Neuronal stem cell (in vitro differentiated cells): Measurements from ENCODE around the gene HECTD3.

Experiments
- DNase-seq: peaks from one replicate; pipeline ENCODE4 v3.0.0-alpha.2; 2013; ENCODE audit warnings: low spot score
- H2AFZ ChIP-seq: one replicate; pipeline ENCODE4 v1.6.1; 2013; ENCODE audit warnings: mild to moderate bottlenecking, low read length, inconsistent platforms
- H2AK5ac ChIP-seq: 2 replicates; pipeline ENCODE4 v1.6.1; 2013; ENCODE audit warnings: low read depth, mild to moderate bottlenecking, inconsistent platforms, low read length, moderate library complexity, mixed read lengths
- H2BK120ac ChIP-seq: 2 replicates; pipeline ENCODE4 v1.6.1; 2013; ENCODE audit warnings: low read depth, mild to moderate bottlenecking, inconsistent platforms, low read length, moderate library complexity, mixed read lengths
- H2BK12ac ChIP-seq: one replicate; pipeline ENCODE4 v1.6.1; 2013; ENCODE audit warnings: low read length, inconsistent platforms
- H2BK15ac ChIP-seq: 2 replicates; pipeline ENCODE4 v1.6.1; 2013; ENCODE audit warnings: mild to moderate bottlenecking, low read length, inconsistent platforms, mixed read lengths
- H2BK5ac ChIP-seq: one replicate; pipeline ENCODE4 v1.6.1; 2013; ENCODE audit warnings: inconsistent platforms, mild to moderate bottlenecking, low read length, moderate library complexity
- H3K14ac ChIP-seq: one replicate; pipeline ENCODE4 v1.6.1; 2013; ENCODE audit warnings: low read length, inconsistent platforms
- H3K18ac ChIP-seq: 2 replicates; pipeline ENCODE4 v1.6.1; 2013; ENCODE audit warnings: low read length, inconsistent platforms
- H3K23ac ChIP-seq: 2 replicates; pipeline ENCODE4 v1.6.1; 2013; ENCODE audit warnings: low read depth, mild to moderate bottlenecking, mixed read lengths, low read length, inconsistent platforms; ENCODE audit not compliant: poor library complexity
- H3K27ac ChIP-seq: replicated peaks from 3 replicates; pipeline ENCODE4 v1.5.1; 2013; ENCODE audit warnings: low read length, inconsistent platforms
- H3K27me3 ChIP-seq, 3 experiments: 2 replicates each; pipeline ENCODE4 v1.6.1; 2013; ENCODE audit warnings: low read length in 3 of 3, mild to moderate bottlenecking in 2 of 3, inconsistent platforms in 1 of 3, low read depth in 1 of 3, mixed read lengths in 1 of 3, moderate library complexity in 1 of 3; ENCODE audit not compliant: control insufficient read depth in 3 of 3, insufficient read depth in 3 of 3
- H3K36me3 ChIP-seq, 2 donors: replicated peaks in 1 of 2; 2 replicates each; pipeline ENCODE4 v1.6.1; 2013; ENCODE audit warnings: low read length in 2 of 2; ENCODE audit not compliant: control insufficient read depth in 2 of 2, insufficient read depth in 2 of 2
- H3K4ac ChIP-seq: 2 replicates; pipeline ENCODE4 v1.6.1; 2013; ENCODE audit warnings: inconsistent platforms, mild to moderate bottlenecking, low read length, moderate library complexity
- H3K4me1 ChIP-seq, 2 donors: 1 replicate in 1 of 2; 2 replicates in 1 of 2; pipeline ENCODE4 v1.6.1; 2013; ENCODE audit warnings: low read length in 2 of 2, low read depth in 1 of 2; ENCODE audit not compliant: control insufficient read depth in 2 of 2, insufficient read depth in 1 of 2
- H3K4me2 ChIP-seq: one replicate; pipeline ENCODE4 v1.6.1; 2013; ENCODE audit warnings: mild to moderate bottlenecking, low read length, inconsistent platforms; ENCODE audit not compliant: insufficient read depth, poor library complexity, severe bottlenecking
- H3K4me3 ChIP-seq, 2 donors: 2 replicates each; pipeline ENCODE4 v1.5.1; 2013; ENCODE audit warnings: low read length in 2 of 2, mild to moderate bottlenecking in 2 of 2, inconsistent platforms in 1 of 2, moderate library complexity in 1 of 2
- H3K79me1 ChIP-seq: one replicate; pipeline ENCODE4 v1.6.1; 2013; ENCODE audit warnings: low read depth, mild to moderate bottlenecking, inconsistent platforms, low read length, moderate library complexity
- H3K9ac ChIP-seq: one replicate; pipeline ENCODE4 v1.6.1; 2013; ENCODE audit warnings: mild to moderate bottlenecking, low read depth, low read length, inconsistent platforms; ENCODE audit not compliant: poor library complexity
- H3K9me3 ChIP-seq, 2 donors: replicated peaks in 1 of 2; 2 replicates each; pipeline versions ENCODE3 to v1.6.1; 2013; ENCODE audit warnings: low read length in 2 of 2, mild to moderate bottlenecking in 2 of 2, inconsistent platforms in 1 of 2, low read depth in 1 of 2, mixed read lengths in 1 of 2, moderate library complexity in 1 of 2; ENCODE audit not compliant: control insufficient read depth in 2 of 2, insufficient read depth in 1 of 2
- H4K8ac ChIP-seq: one replicate; pipeline ENCODE4 v1.6.1; 2013; ENCODE audit warnings: low read depth, mild to moderate bottlenecking, inconsistent platforms, low read length, moderate library complexity
- H4K91ac ChIP-seq: one replicate; pipeline ENCODE4 v1.6.1; 2013; ENCODE audit warnings: low read length, low read depth, mild to moderate bottlenecking, inconsistent platforms; ENCODE audit not compliant: poor library complexity
- WGBS, 2 donors: extraction: QIAGEN DNeasy Blood & Tissue Kit; methylation state at CpG; one replicate each; pipeline ENCODE4 v1.1.7; 2013; ENCODE audit warnings: missing lambda C conversion rate in 2 of 2, mixed read lengths in 1 of 2; ENCODE audit not compliant: insufficient read length in 2 of 2, insufficient replicate concordance in 1 of 2; ENCODE audit errors: extremely low coverage in 2 of 2; 5-methylcytosine and 5-hydroxymethylcytosine counted together

HECTD3 gene

DNA sequence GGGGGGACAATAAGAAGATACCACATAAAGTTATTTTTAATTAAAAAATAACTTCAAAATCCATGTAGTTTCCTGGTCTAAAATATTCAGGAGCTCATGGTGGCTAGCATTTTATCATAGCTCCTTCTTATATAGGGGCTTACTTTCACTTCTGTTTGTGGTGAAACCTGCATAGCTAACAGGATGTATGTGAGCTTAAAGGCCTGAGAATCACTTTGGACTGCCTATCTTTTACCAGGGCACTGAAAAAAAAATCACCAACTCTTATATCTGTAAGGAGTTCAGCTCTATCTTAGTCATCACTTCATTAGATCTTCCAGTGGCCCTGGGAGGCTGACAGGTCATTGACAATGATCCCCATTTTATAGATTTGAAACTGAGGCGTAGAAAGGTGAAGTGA, 22.2 kb upstream of the HECTD3 start:
- no peak overlapping the region for H4K8ac ChIP-seq
- H4K91ac ChIP-seq = no peak overlapping the region
- WGBS, 2 donors = no CpG with 5 or more reads among the region's 1 CpG
- peaks cover 1% of the 10 kb centered on the region for H3K79me1 ChIP-seq
- no peak overlapping the region for H3K14ac ChIP-seq
- no peak overlapping the region for H2BK120ac ChIP-seq
- no peak overlapping the region for H2BK12ac ChIP-seq
- no peak overlapping the region for H3K4me2 ChIP-seq
- H3K27ac ChIP-seq = no peak overlapping the region
- no peak overlapping the region for H2AFZ ChIP-seq
- no peak overlapping the region for H2AK5ac ChIP-seq
- H3K4ac ChIP-seq = no peak overlapping the region
- H2BK5ac ChIP-seq = no peak overlapping the region
- H3K9me3 ChIP-seq = no peaks in the 10 kb centered on the region
- H3K23ac ChIP-seq = no peak overlapping the region
- H3K4me3 ChIP-seq = no peak overlapping the region
- no peak for DNase-seq
- H3K18ac ChIP-seq = no peak overlapping the region
- no peak overlapping the region for H2BK15ac ChIP-seq
- H3K9ac ChIP-seq = no peak overlapping the region
- no peaks in the 10 kb centered on the region for H3K27me3 ChIP-seq
- no peaks in the 10 kb centered on the region for H3K36me3 ChIP-seq
- no peaks in the 10 kb centered on the region for H3K4me1 ChIP-seq

DNA sequence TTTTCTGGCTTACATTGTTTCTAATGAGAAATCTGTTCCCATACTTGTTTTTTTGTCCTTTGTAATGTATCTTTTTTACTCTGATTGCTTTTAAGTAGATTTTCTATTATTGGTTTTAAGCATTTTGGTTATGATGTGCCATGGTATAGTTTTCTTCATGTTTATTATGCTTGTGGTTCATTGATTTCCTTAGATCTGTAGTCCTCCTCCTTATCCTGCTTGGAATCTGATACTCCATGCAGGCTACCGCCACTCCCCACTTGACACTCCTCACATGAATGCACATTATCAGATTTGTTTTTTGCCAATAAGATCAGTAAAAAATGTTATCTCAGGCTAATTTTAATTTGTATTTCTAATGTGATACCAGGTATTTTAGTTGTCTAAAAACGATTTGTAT, 21.7 kb upstream of the HECTD3 start:
- no peak overlapping the region for H3K18ac ChIP-seq
- WGBS, 2 donors = no CpG with 5 or more reads among the region's 2 CpGs
- H4K91ac ChIP-seq = no peak overlapping the region
- H2BK120ac ChIP-seq = no peak overlapping the region
- no peak overlapping the region for H3K9ac ChIP-seq
- H3K79me1 ChIP-seq = peaks cover 1% of the 10 kb centered on the region
- no peak overlapping the region for H3K4me2 ChIP-seq
- DNase-seq = no peak
- H2BK15ac ChIP-seq = no peak overlapping the region
- no peaks in the 10 kb centered on the region for H3K36me3 ChIP-seq
- no peak overlapping the region for H3K27ac ChIP-seq
- no peak overlapping the region for H2AK5ac ChIP-seq
- H3K4ac ChIP-seq = no peak overlapping the region
- no peaks in the 10 kb centered on the region for H3K4me1 ChIP-seq
- H2BK5ac ChIP-seq = no peak overlapping the region
- H3K4me3 ChIP-seq = no peak overlapping the region
- no peak overlapping the region for H3K14ac ChIP-seq
- no peak overlapping the region for H4K8ac ChIP-seq
- no peak overlapping the region for H2AFZ ChIP-seq
- H3K9me3 ChIP-seq = no peaks in the 10 kb centered on the region
- no peak overlapping the region for H3K23ac ChIP-seq
- H3K27me3 ChIP-seq = no peaks in the 10 kb centered on the region
- H2BK12ac ChIP-seq = no peak overlapping the region

DNA sequence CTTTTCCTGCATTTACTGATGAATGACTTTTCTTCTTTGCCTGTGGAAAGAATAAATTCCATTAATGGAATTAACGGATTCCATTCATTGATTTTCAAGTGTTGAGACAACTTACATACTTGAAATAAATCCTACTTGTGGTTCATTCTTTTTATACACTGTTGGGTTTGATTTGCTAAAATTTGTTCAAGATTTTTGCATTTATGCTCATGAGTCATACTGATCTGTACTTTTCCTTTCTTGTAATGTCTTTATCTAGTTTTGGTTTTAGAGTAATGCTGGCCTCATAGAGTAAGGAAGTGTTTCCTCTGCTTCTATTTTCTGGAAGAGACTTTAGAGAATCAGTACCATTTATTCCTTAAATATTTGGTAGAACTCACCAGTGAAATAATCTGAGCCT, 15.3 kb upstream of the HECTD3 start:
- Histone ChIP-seq H3K27ac (no peak overlapping the region), H2BK12ac (no peak overlapping the region), H3K4ac (no peak overlapping the region), H3K79me1 (no peaks in the 10 kb centered on the region), H3K23ac (no peak overlapping the region), H3K36me3 (no peaks in the 10 kb centered on the region), H2AK5ac (no peak overlapping the region), H2BK15ac (no peak overlapping the region), H3K27me3 (no peaks in the 10 kb centered on the region), H3K4me3 (no peak overlapping the region), H3K18ac (no peak overlapping the region), H4K91ac (no peak overlapping the region), H3K4me2 (no peak overlapping the region), H4K8ac (no peak overlapping the region), H3K9ac (no peak overlapping the region), H3K14ac (no peak overlapping the region), H3K9me3 (no peaks in the 10 kb centered on the region), H2BK120ac (no peak overlapping the region), H2BK5ac (no peak overlapping the region), H2AFZ (no peak overlapping the region), H3K4me1 (no peaks in the 10 kb centered on the region)
- no peak for DNase-seq
- no CpG with 5 or more reads among the region's 1 CpG for WGBS, 2 donors

DNA sequence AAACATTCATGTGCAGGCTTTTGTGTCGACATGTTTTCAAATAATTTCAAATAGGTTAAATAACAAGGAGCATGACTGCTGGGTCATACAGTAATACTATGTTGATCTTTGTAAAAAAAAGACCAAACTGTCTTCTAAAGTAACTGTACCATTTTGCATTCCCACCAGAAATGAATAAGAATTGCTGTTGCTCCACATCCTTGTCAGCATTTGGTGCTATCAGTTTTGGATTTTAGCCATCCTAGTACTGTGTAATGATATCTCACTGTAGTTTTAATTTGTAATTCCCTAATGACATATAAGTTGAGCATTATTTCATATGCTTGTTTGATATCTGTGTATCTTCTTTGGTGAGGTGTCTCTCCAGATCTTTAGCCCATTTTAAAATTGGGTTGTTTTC, 12.5 kb upstream of the HECTD3 start:
- no peak overlapping the region for H3K18ac ChIP-seq
- H4K91ac ChIP-seq = no peak overlapping the region

More for the DNA sequence above, 12.5 kb upstream of the HECTD3 start:
- Histone ChIP-seq H3K4me3 (no peak overlapping the region), H3K79me1 (no peaks in the 10 kb centered on the region), H2AK5ac (no peak overlapping the region), H2BK120ac (no peak overlapping the region), H3K4ac (no peak overlapping the region), H3K9ac (no peak overlapping the region), H3K36me3 (no peaks in the 10 kb centered on the region), H3K14ac (no peak overlapping the region), H2BK15ac (no peak overlapping the region), H3K9me3 (no peaks in the 10 kb centered on the region), H2BK5ac (no peak overlapping the region), H3K4me2 (no peak overlapping the region), H3K27ac (no peak overlapping the region), H3K27me3 (no peaks in the 10 kb centered on the region), H2BK12ac (no peak overlapping the region), H3K23ac (no peak overlapping the region), H3K4me1 (no peaks in the 10 kb centered on the region), H2AFZ (no peak overlapping the region), H4K8ac (no peak overlapping the region)
- no CpG with 5 or more reads among the region's 1 CpG for WGBS, 2 donors
- no peak for DNase-seq
